A549 treated with Mapracorat at 1 μM for 4 hours (cell line): ENCODE measurements around the gene KLHL30. TPM values are rescaled to one million over a fixed set of nuclear protein-coding genes. Genes with fewer than 3 reads are reported as not detected.

Experiments used
- total RNA-seq: library from RNA; stranded (reverse); fragments of 200-300 nt; extraction: Qiagen RNA extraction; gene quantifications from 5 replicates; pipeline ENCODE4 v1.2.3, GENCODE V29; 2022

KLHL30 gene
- 0.18 to 0.26 TPM (median 0.24 TPM) in 5 replicates for total RNA-seq

GRCh38 chr2:238138331-238139195, at the start of gene KLHL30:
KLHL30 (plus strand) TSS chr2:238138668; CDS start chr2:238140755, 2,087 bp downstream.

GRCh38 chr2:238100049-238100820, 38.2 kb upstream of the KLHL30 start, which contains the start of gene ESPNL:
ESPNL (plus strand) TSS chr2:238100340; CDS start chr2:238100420, 80 bp downstream.

GRCh38 chr2:238158509-238159070, 20.1 kb downstream of the KLHL30 start, which contains the start of gene ERFE:
ERFE (plus strand) TSS chr2:238158970; CDS start chr2:238159008, 38 bp downstream.

Other genes with a start within 250 kb of the KLHL30 start
- gene UBE2F, start 171.7 kb upstream of the KLHL30 start, total RNA-seq: 47.6 to 56.4 TPM (median 51.5 TPM) in 5 replicates
- 14.9 to 21.6 TPM (median 18.9 TPM) in 5 replicates for gene SCLY, start 77.7 kb upstream of the KLHL30 start, total RNA-seq
- gene ESPNL, start 38.3 kb upstream of the KLHL30 start, total RNA-seq: 0.05 to 0.23 TPM (median 0.14 TPM) in 5 replicates
- gene ERFE, start 20.3 kb downstream of the KLHL30 start, total RNA-seq: 6.6 to 9.1 TPM (median 8.3 TPM) in 5 replicates
- 36.1 to 43.6 TPM (median 39.9 TPM) in 5 replicates for gene ILKAP, start 65.0 kb downstream of the KLHL30 start, total RNA-seq
- gene HES6, start 101.4 kb downstream of the KLHL30 start, total RNA-seq: 8.3 to 17.3 TPM (median 14.7 TPM) in 5 replicates
- gene PER2, start 149.9 kb downstream of the KLHL30 start, total RNA-seq: 5.5 to 7.3 TPM (median 6.8 TPM) in 5 replicates
- gene TRAF3IP1, start 181.8 kb downstream of the KLHL30 start, total RNA-seq: 10.3 to 13.7 TPM (median 12.9 TPM) in 5 replicates